Measurements from ENCODE around the gene TLL2. TPM values are rescaled to one million over a fixed set of nuclear protein-coding genes. Genes with fewer than 3 reads are reported as not detected.

Gene TLL2
- total RNA-seq (under 1 TPM in 1 of 2 experiments, not detected in 1; 0.17 TPM), polyA plus RNA-seq (under 1 TPM in 1 of 2 donors, not detected in 1; 0.03 TPM)

DNA sequence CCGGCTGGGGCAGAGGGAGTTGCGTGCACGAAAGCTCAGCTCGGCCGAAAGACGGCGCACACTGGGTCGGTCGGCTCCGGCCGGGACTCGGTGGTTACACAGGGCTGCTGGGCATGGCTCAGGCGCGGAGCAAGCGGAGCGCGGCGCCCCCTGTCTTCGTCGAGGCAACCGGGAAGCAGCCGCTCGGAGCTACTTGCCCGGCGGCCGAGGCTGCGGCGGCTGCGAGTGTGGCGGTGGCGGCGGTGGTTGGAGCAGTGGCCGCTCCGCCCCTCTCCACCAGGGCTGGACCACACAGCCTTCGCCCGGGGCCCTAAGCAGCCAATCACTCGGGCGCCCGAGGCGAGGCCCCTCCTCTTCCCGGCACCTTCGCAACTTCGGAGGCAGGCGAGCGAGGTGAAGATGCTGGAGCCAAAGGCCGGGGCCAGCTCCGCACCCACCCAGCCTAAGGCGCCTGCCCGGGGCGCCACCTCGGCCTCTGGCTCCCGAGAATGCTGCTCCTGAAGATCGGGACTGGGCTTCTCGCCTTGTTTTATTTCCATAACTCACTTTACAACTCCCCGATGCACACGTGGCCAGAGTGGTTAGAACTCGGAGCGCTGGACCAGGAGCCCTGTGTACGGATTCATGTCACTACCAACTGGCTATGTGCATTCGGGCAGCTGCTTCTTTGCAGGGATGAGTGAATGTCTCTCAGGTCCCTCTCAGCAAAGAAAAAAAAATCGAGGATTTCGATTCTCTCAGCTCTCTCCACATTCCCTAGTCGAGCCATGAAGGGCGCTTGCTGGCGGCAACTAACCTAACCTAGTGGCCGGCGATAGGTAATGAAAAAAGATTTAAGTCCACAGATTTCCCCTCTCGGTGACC lies at the start of gene TLL2:
Gene TLL2 (minus strand): TSS at position 229 of the 864 bp plus-strand sequence. CDS start 241 bp downstream, outside the sequence.
- Histone ChIP-seq H3K27me3 (ENCODE audit: insufficient read depth, low read length) (peaks cover 10% of the 10 kb centered on the region), H3K4me1 (ENCODE audit: insufficient read depth, low read length) (peaks cover 23% of the 10 kb centered on the region), H3K36me3 (ENCODE audit: insufficient read depth, low read length) (no peaks in the 10 kb centered on the region), H3K9me3 (ENCODE audit: control insufficient read depth in 1 of 2, low read length in 2 of 2) (no peaks in the 10 kb centered on the region), H3K27ac (ENCODE audit: low read depth, low read length) (no peak within 1 kb of the TSS), H3K4me3 (ENCODE audit: low read length in 2 of 2) (peak within 1 kb of the TSS; percentile 15 to 55)
- ChIA-PET CTCF (ENCODE audit: partially characterized antibody) (interaction anchor here (0.6 to 1.7 kb wide), 9 partner anchors 8 to 49 kb away, joined by 3 to 7 read pairs (median 4); no protein-coding TSS in a partner anchor), POLR2A (ENCODE audit: partially characterized antibody) (interaction anchor here (1.2 to 1.5 kb wide), 2 partner anchors 67 to 316 kb away, joined by 3 read pairs; no protein-coding TSS in a partner anchor)
- Mint-ChIP-seq H3K27me3 (peaks cover 4 to 6% of the 10 kb centered on the region in 2 donors), H3K36me3 (peaks cover 0 to 4% of the 10 kb centered on the region in 2 donors), H3K9me3 (no peaks in the 10 kb centered on the region), H3K4me3 (peak within 1 kb of the TSS; percentile 81 to 86 (median 84)), H3K4me1 (peaks cover 10 to 23% (median 16%) of the 10 kb centered on the region in 4 donors), H3K27ac (peak within 1 kb of the TSS in 2 of 7 donors; percentile 56 to 67)
- intact Hi-C loops (cut with micrococcal nuclease), result loop anchor here (5.0 kb wide), 2 partner anchors 73 to 137 kb away; partner anchors contain the start of gene TM9SF3
- DNase-seq, result peak; percentile 26 to 54 (median 39)

DNA sequence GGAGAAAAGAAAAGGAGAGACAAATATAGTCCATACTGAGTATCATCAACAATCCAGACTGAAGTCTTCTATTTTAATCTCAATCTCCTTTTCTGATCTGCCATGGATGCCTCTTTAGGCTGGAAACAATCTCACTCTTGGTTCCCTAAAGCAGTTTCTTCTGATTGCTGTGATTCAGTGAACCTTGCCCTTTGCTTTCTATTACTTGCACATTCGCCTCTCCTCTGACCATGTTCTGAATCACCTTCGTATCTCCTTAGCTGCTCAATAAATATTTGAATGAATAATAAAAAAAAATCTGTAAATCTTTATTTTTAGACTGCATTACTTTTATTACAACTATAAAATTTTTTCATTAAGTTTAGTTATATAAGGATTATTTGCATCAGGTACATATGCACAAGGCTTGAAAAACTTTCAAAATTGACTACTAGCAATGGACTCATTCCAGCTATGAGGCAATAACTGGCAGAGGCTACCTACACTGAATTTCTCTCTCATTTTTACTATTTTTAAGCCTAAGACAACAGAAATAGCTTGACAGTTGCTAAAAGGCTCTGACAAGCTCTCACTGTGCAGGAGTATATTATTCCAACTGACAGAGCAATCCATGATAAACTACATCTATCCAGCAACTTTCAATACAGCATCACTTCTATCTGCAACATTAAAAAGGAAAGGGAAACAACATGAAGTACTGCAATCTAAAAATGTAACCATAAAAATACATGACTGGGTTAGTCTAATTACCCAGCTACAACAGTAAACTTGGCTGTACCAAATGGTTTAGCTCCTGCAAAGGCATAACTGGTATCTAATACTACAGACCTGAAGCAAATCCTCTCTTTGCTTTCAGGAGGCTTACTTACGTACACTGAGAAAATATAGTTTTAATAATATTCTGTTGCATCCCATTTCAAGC lies 47.5 kb upstream of the TLL2 start:
- intact Hi-C loops (cut with micrococcal nuclease), result no loop called here
- Histone ChIP-seq H3K4me3 (ENCODE audit: low read length in 2 of 2) (no peak overlapping the region), H3K27ac (ENCODE audit: low read depth, low read length) (no peak overlapping the region), H3K27me3 (ENCODE audit: insufficient read depth, low read length) (no peaks in the 10 kb centered on the region), H3K9me3 (ENCODE audit: control insufficient read depth in 1 of 2, low read length in 2 of 2) (no peaks in the 10 kb centered on the region), H3K36me3 (ENCODE audit: insufficient read depth, low read length) (peaks cover 46% of the 10 kb centered on the region), H3K4me1 (ENCODE audit: insufficient read depth, low read length) (peaks cover 5% of the 10 kb centered on the region)
- ChIA-PET CTCF (ENCODE audit: partially characterized antibody) (no interaction called here), POLR2A (ENCODE audit: partially characterized antibody) (interaction anchor here (1.0 kb wide), 1 partner anchor 26 kb away, joined by 3 read pairs; the partner anchor contains the start of gene TM9SF3)
- Mint-ChIP-seq H3K9me3 (no peaks in the 10 kb centered on the region), H3K27ac (no peak overlapping the region), H3K27me3 (no peaks in the 10 kb centered on the region), H3K36me3 (peaks cover 40 to 57% of the 10 kb centered on the region in 2 donors), H3K4me1 (peaks cover 7 to 8% (median 7%) of the 10 kb centered on the region in 4 donors), H3K4me3 (no peak overlapping the region)
- no peak for DNase-seq

DNA sequence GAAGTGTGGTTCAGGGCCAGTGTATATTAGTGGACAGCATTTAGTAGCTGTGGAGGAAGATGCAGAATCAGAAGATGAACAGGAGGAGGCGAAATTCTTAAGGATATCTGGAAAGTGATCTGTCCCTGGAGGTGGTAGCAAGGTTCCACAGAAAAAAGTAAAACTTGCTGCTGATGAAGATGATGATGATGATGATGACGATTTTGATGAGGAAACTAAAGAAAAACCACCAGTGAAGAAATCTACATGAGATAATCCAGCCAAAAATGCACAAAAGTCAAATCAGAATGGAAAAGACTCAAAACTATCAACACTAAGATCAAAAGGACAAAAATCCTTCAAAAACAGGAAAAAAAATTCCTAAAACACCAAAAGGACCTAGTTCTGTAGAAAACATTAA lies 46.8 kb upstream of the TLL2 start:
- CTCF ChIA-PET (ENCODE audit: partially characterized antibody), result no interaction called here
- POLR2A ChIA-PET (ENCODE audit: partially characterized antibody), result no interaction called here
- H3K27me3 Mint-ChIP-seq, result no peaks in the 10 kb centered on the region
- DNase-seq, result no peak
- H3K9me3 ChIP-seq (ENCODE audit: control insufficient read depth in 1 of 2, low read length in 2 of 2), result no peaks in the 10 kb centered on the region
- H3K4me3 Mint-ChIP-seq, result peak overlapping the region in 1 of 8 donors; percentile 10
- H3K27ac Mint-ChIP-seq, result peak overlapping the region in 2 of 7 donors; percentile 51 to 54
- H3K4me1 ChIP-seq (ENCODE audit: insufficient read depth, low read length), result no peaks in the 10 kb centered on the region
- peaks cover 40 to 53% of the 10 kb centered on the region in 2 donors for H3K36me3 Mint-ChIP-seq
- intact Hi-C loops (cut with micrococcal nuclease), result no loop called here
- no peak overlapping the region for H3K4me3 ChIP-seq (ENCODE audit: low read length in 2 of 2)
- peaks cover 0 to 4% (median 2%) of the 10 kb centered on the region in 4 donors for H3K4me1 Mint-ChIP-seq
- no peaks in the 10 kb centered on the region for H3K9me3 Mint-ChIP-seq
- H3K27ac ChIP-seq (ENCODE audit: low read depth, low read length), result no peak overlapping the region
- no peaks in the 10 kb centered on the region for H3K27me3 ChIP-seq (ENCODE audit: insufficient read depth, low read length)
- peaks cover 46% of the 10 kb centered on the region for H3K36me3 ChIP-seq (ENCODE audit: insufficient read depth, low read length)

DNA sequence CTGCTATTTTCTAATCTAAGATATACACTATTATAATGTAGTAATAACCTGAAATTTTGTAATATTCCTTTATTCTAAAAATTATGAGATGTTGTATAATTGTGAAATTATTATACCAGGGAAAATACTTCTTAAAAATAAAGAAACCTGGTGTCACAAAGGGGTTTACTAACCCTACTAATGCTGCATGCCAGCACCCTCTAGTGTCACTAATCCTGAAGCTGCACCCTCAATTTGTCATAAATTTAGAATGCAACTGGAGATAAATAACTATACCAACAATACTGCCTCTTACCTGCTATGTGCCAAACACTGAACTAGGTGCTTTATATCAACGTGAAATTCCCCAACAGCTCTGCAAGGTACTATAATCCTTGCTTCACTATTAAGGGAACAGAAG lies 42.3 kb upstream of the TLL2 start:
- Histone ChIP-seq H3K36me3 (ENCODE audit: insufficient read depth, low read length) (peaks cover 51% of the 10 kb centered on the region), H3K4me1 (ENCODE audit: insufficient read depth, low read length) (no peaks in the 10 kb centered on the region), H3K27me3 (ENCODE audit: insufficient read depth, low read length) (no peaks in the 10 kb centered on the region), H3K9me3 (ENCODE audit: control insufficient read depth in 1 of 2, low read length in 2 of 2) (no peaks in the 10 kb centered on the region), H3K4me3 (ENCODE audit: low read length in 2 of 2) (no peak overlapping the region), H3K27ac (ENCODE audit: low read depth, low read length) (no peak overlapping the region)
- ChIA-PET CTCF (ENCODE audit: partially characterized antibody) (no interaction called here), POLR2A (ENCODE audit: partially characterized antibody) (no interaction called here)
- peaks cover 33 to 38% of the 10 kb centered on the region in 2 donors for H3K36me3 Mint-ChIP-seq
- no peaks in the 10 kb centered on the region for H3K27me3 Mint-ChIP-seq
- H3K4me1 Mint-ChIP-seq, result peaks cover 0 to 1% (median under 1%) of the 10 kb centered on the region in 4 donors
- no peaks in the 10 kb centered on the region for H3K9me3 Mint-ChIP-seq
- H3K27ac Mint-ChIP-seq, result no peak overlapping the region
- intact Hi-C loops (cut with micrococcal nuclease), result no loop called here
- peak in 2 of 5 donors; percentile 6 for DNase-seq
- H3K4me3 Mint-ChIP-seq, result no peak overlapping the region

DNA sequence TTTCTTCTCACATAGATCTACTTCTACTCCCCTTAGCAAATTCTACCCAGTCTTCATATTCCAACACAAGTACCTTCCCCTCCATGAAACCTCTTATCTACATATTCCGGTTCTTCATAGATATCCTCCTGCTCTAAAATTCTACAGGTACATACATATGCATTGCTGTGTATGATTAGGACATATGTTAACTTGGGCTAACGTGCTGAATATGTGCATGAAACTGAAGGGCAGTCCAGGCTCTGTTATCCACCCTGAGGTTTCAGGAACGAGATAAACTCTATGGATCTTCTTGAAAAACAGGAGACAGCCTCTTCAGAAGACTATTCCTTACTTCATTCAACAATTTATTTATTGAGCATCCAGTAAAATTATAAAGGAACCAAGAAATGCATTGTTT lies 41.6 kb upstream of the TLL2 start:
- POLR2A ChIA-PET (ENCODE audit: partially characterized antibody), result no interaction called here
- H3K9me3 Mint-ChIP-seq, result no peaks in the 10 kb centered on the region

DNA sequence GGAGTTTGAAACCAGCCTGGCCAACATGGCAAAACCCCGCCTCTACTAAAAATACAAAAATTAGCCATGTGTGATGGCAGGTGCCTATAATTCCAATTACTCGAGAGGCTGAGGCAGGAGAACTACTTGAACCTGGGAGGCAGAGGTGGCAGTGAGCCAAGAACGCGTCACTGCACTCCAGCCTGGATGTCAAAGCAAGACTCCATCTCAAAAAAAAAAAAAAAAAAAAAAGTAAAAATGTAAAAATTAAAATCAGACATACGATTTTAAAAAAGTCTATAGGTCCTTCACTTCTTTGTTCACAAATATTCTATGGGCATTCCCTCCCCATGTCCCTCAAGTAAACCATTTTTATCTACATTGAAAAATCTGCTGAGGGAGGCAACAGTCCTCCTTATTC lies 34.9 kb upstream of the TLL2 start:
- no peaks in the 10 kb centered on the region for H3K27me3 ChIP-seq (ENCODE audit: insufficient read depth, low read length)
- H3K36me3 ChIP-seq (ENCODE audit: insufficient read depth, low read length), result peaks cover 40% of the 10 kb centered on the region
- no peaks in the 10 kb centered on the region for H3K27me3 Mint-ChIP-seq
- CTCF ChIA-PET (ENCODE audit: partially characterized antibody), result no interaction called here
- POLR2A ChIA-PET (ENCODE audit: partially characterized antibody), result no interaction called here
- H3K27ac ChIP-seq (ENCODE audit: low read depth, low read length), result no peak overlapping the region
- no peak overlapping the region for H3K4me3 Mint-ChIP-seq
- no peak overlapping the region for H3K4me3 ChIP-seq (ENCODE audit: low read length in 2 of 2)
- no peaks in the 10 kb centered on the region for H3K4me1 ChIP-seq (ENCODE audit: insufficient read depth, low read length)
- H3K27ac Mint-ChIP-seq, result peak overlapping the region in 1 of 7 donors; percentile 43
- no peaks in the 10 kb centered on the region for H3K9me3 ChIP-seq (ENCODE audit: control insufficient read depth in 1 of 2, low read length in 2 of 2)
- peaks cover 0 to 12% (median 6%) of the 10 kb centered on the region in 4 donors for H3K4me1 Mint-ChIP-seq
- peaks cover 50 to 69% of the 10 kb centered on the region in 2 donors for H3K36me3 Mint-ChIP-seq
- no peaks in the 10 kb centered on the region for H3K9me3 Mint-ChIP-seq
- DNase-seq, result no peak
- intact Hi-C loops (cut with micrococcal nuclease), result no loop called here

More for the DNA sequence above, 41.6 kb upstream of the TLL2 start:
- no peaks in the 10 kb centered on the region for H3K4me1 ChIP-seq (ENCODE audit: insufficient read depth, low read length)
- H3K27ac ChIP-seq (ENCODE audit: low read depth, low read length), result no peak overlapping the region
- H3K4me3 ChIP-seq (ENCODE audit: low read length in 2 of 2), result no peak overlapping the region
- H3K4me1 Mint-ChIP-seq, result peaks cover 0 to 1% (median under 1%) of the 10 kb centered on the region in 4 donors
- no peak for DNase-seq
- H3K27ac Mint-ChIP-seq, result no peak overlapping the region
- intact Hi-C loops (cut with micrococcal nuclease), result no loop called here
- CTCF ChIA-PET (ENCODE audit: partially characterized antibody), result no interaction called here
- H3K9me3 ChIP-seq (ENCODE audit: control insufficient read depth in 1 of 2, low read length in 2 of 2), result no peaks in the 10 kb centered on the region
- H3K27me3 ChIP-seq (ENCODE audit: insufficient read depth, low read length), result no peaks in the 10 kb centered on the region
- H3K36me3 ChIP-seq (ENCODE audit: insufficient read depth, low read length), result peaks cover 52% of the 10 kb centered on the region
- H3K27me3 Mint-ChIP-seq, result no peaks in the 10 kb centered on the region
- peaks cover 26 to 38% of the 10 kb centered on the region in 2 donors for H3K36me3 Mint-ChIP-seq
- H3K4me3 Mint-ChIP-seq, result no peak overlapping the region
